Epithelial cell of esophagus (primary cell): ENCODE results near the gene SH3PXD2A.

Experiments used
- DNase-seq: peaks from one replicate; pipeline ENCODE4 v3.0.0; 2010; ENCODE audit warnings: low read depth
- H3K4me3 ChIP-seq: 2 replicates; pipeline ENCODE4 v1.5.1; 2011; ENCODE audit warnings: mild to moderate bottlenecking, low read length, control low read depth
- CTCF ChIP-seq: IDR thresholded peaks from 2 replicates; pipeline ENCODE4 v1.5.1; 2011; ENCODE audit warnings: low read depth, mild to moderate bottlenecking, low read length, control low read depth, inconsistent platforms; ENCODE audit not compliant: insufficient read depth; ENCODE audit errors: missing control alignments

The SH3PXD2A gene

GRCh38 chr10:103563231-103564115, 291.9 kb downstream of the SH3PXD2A start:
- TF ChIP-seq CTCF, result no peak
- no peak for DNase-seq
- H3K4me3 ChIP-seq, result no peak overlapping the region

- no peak for TF ChIP-seq CTCF
- peak; percentile 49 for DNase-seq
- no peak overlapping the region for H3K4me3 ChIP-seq
Observed at GRCh38 chr10:103562383-103562782, 293.0 kb downstream of the SH3PXD2A start.

GRCh38 chr10:103560886-103561285, 294.5 kb downstream of the SH3PXD2A start:
- no peak overlapping the region for H3K4me3 ChIP-seq
- TF ChIP-seq CTCF, result no peak
- no peak for DNase-seq

- TF ChIP-seq CTCF, result no peak
- H3K4me3 ChIP-seq, result no peak overlapping the region
- no peak for DNase-seq
Observed at GRCh38 chr10:103559776-103560175, 295.6 kb downstream of the SH3PXD2A start.

- TF ChIP-seq CTCF, result no peak
- DNase-seq, result no peak
- no peak overlapping the region for H3K4me3 ChIP-seq
Observed at GRCh38 chr10:103558911-103559310, 296.5 kb downstream of the SH3PXD2A start.

- TF ChIP-seq CTCF, result no peak
- no peak for DNase-seq
- H3K4me3 ChIP-seq, result no peak overlapping the region
Observed at GRCh38 chr10:103557455-103557854, 297.9 kb downstream of the SH3PXD2A start.
